ENCODE data around the gene TMEM92. TPM values are rescaled to one million over a fixed set of nuclear protein-coding genes. Genes with fewer than 3 reads are reported as not detected.

Gene TMEM92
- total RNA-seq, 1 donor from 2014 or later = 1.8 TPM

GRCh38 chr17:50304781-50305404, 30.6 kb downstream of the TMEM92 start:
- no peaks in the 10 kb centered on the region for H3K79me2 ChIP-seq (ENCODE audit: low read depth)
- H3K9me3 Mint-ChIP-seq = no peaks in the 10 kb centered on the region
- H3K27me3 ChIP-seq = no peaks in the 10 kb centered on the region
- no peaks in the 10 kb centered on the region for H3K4me1 ChIP-seq
- no peaks in the 10 kb centered on the region for H4K20me1 ChIP-seq (ENCODE audit: low read depth)
- H3K36me3 Mint-ChIP-seq = no peaks in the 10 kb centered on the region
- H3K27ac Mint-ChIP-seq = peak overlapping the region; percentile 33
- DNase-seq (ENCODE audit: low spot score) = peak; percentile 49
- TF ChIP-seq EZH2phosphoT487 (IDR thresholded peaks at IDR 0.05) (no peak), CTCF (IDR thresholded peaks at IDR 0.05) (no peak), EZH2 (IDR thresholded peaks at IDR 0.05) (no peak)
- peaks cover 9% of the 10 kb centered on the region for H3K27me3 Mint-ChIP-seq (ENCODE audit: insufficient read depth, low read depth)
- H3K36me3 ChIP-seq = no peaks in the 10 kb centered on the region
- H3K9me3 ChIP-seq (ENCODE audit: low read depth) = no peaks in the 10 kb centered on the region
- H3K4me2 ChIP-seq = no peak overlapping the region
- peaks cover 13% of the 10 kb centered on the region for H3K4me1 Mint-ChIP-seq
- H2AFZ ChIP-seq (replicated peaks) = peak overlapping the region; percentile 52
- no peaks in the 10 kb centered on the region for H3F3A ChIP-seq (ENCODE audit: low read depth)
- H3K4me3 Mint-ChIP-seq = no peak overlapping the region
- H3K27ac ChIP-seq = no peak overlapping the region
- no peak overlapping the region for H3K4me3 ChIP-seq
- H3K9ac ChIP-seq = no peak overlapping the region

- Histone ChIP-seq H3K27me3 (no peaks in the 10 kb centered on the region), H3K4me1 (no peaks in the 10 kb centered on the region), H3K9ac (no peak overlapping the region), H3K4me3 (no peak overlapping the region), H4K20me1 (ENCODE audit: low read depth) (no peaks in the 10 kb centered on the region), H3K4me2 (no peak overlapping the region), H3K79me2 (ENCODE audit: low read depth) (no peaks in the 10 kb centered on the region), H3K9me3 (ENCODE audit: low read depth) (no peaks in the 10 kb centered on the region), H2AFZ (replicated peaks) (no peak overlapping the region), H3F3A (ENCODE audit: low read depth) (no peaks in the 10 kb centered on the region), H3K36me3 (no peaks in the 10 kb centered on the region), H3K27ac (no peak overlapping the region)
- Mint-ChIP-seq H3K36me3 (no peaks in the 10 kb centered on the region), H3K4me1 (peaks cover 26% of the 10 kb centered on the region), H3K27me3 (ENCODE audit: insufficient read depth, low read depth) (no peaks in the 10 kb centered on the region), H3K9me3 (peaks cover 2% of the 10 kb centered on the region), H3K27ac (peak overlapping the region; percentile 17), H3K4me3 (no peak overlapping the region)
- TF ChIP-seq EZH2phosphoT487 (IDR thresholded peaks at IDR 0.05) (no peak), EZH2 (IDR thresholded peaks at IDR 0.05) (no peak), CTCF (IDR thresholded peaks at IDR 0.05) (no peak)
- no peak for DNase-seq (ENCODE audit: low spot score)
Measured at GRCh38 chr17:50307654-50308053, 33.4 kb downstream of the TMEM92 start.

- H2AFZ ChIP-seq (replicated peaks) = no peak overlapping the region
- Mint-ChIP-seq H3K36me3 (no peaks in the 10 kb centered on the region), H3K27me3 (ENCODE audit: insufficient read depth, low read depth) (no peaks in the 10 kb centered on the region), H3K27ac (no peak overlapping the region), H3K4me1 (peaks cover 29% of the 10 kb centered on the region), H3K9me3 (peaks cover 2% of the 10 kb centered on the region), H3K4me3 (no peak overlapping the region)
- H3K27me3 ChIP-seq = no peaks in the 10 kb centered on the region
- H3K4me1 ChIP-seq = no peaks in the 10 kb centered on the region
- H3K36me3 ChIP-seq = no peaks in the 10 kb centered on the region
- no peak for DNase-seq (ENCODE audit: low spot score)
- H4K20me1 ChIP-seq (ENCODE audit: low read depth) = no peaks in the 10 kb centered on the region
- H3K9ac ChIP-seq = no peak overlapping the region
- H3K4me3 ChIP-seq = no peak overlapping the region
- no peak overlapping the region for H3K27ac ChIP-seq
- no peaks in the 10 kb centered on the region for H3K9me3 ChIP-seq (ENCODE audit: low read depth)
- TF ChIP-seq EZH2phosphoT487 (IDR thresholded peaks at IDR 0.05) = no peak
- TF ChIP-seq CTCF (IDR thresholded peaks at IDR 0.05) = no peak
- no peak for TF ChIP-seq EZH2 (IDR thresholded peaks at IDR 0.05)
- H3F3A ChIP-seq (ENCODE audit: low read depth) = no peaks in the 10 kb centered on the region
- no peaks in the 10 kb centered on the region for H3K79me2 ChIP-seq (ENCODE audit: low read depth)
- no peak overlapping the region for H3K4me2 ChIP-seq
Measured at GRCh38 chr17:50308666-50309065, 34.4 kb downstream of the TMEM92 start.

All from neural progenitor cell (in vitro differentiated cells).